Fibroblast of villous mesenchyme (primary cell): ENCODE results near the gene FARP2. TPM values are rescaled to one million over a fixed set of nuclear protein-coding genes. Genes with fewer than 3 reads are reported as not detected.

Source experiments
- DNase-seq: peaks from one replicate; pipeline ENCODE4 v3.0.0-alpha.2; 2010; ENCODE audit warnings: low read depth
- H3K4me3 ChIP-seq: 2 replicates; pipeline ENCODE4 v1.5.1; 2011; ENCODE audit warnings: low read depth, mild to moderate bottlenecking, low read length
- total RNA-seq: library from RNA; depleted of rRNA; stranded (reverse); fragments of >200 nt; gene quantifications from 2 replicates; pipeline ENCODE4 v1.2.3, GENCODE V29; 2012
- TF ChIP-seq, protein P1 (sequence below): IDR thresholded peaks from 2 replicates; pipeline ENCODE4 v1.5.1; 2012; ENCODE audit warnings: low read depth, mild to moderate bottlenecking, low read length; ENCODE audit not compliant: insufficient read depth

The FARP2 gene
- total RNA-seq, 1 donor: 37.6 TPM

DNA sequence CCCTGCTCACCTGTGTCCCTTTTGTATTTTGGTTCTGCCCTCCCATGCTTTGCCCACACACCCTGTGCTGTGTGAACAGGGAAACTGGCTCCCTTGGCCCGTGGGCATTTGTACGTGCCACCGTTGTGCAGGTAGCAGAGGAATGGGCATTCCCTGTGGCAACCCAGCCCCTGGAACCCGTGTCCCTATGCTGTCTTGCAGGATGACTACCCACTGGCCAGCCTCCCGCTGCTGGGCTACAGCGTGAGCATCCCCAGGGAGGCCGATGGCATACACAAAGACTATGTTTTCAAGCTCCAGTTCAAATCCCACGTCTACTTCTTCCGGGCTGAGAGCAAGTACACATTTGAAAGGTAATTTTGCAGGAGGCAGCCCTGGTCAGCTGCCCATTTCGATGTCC is 137.0 kb downstream of the FARP2 start:
- no peak overlapping the region for H3K4me3 ChIP-seq
- TF ChIP-seq, protein P1, sequence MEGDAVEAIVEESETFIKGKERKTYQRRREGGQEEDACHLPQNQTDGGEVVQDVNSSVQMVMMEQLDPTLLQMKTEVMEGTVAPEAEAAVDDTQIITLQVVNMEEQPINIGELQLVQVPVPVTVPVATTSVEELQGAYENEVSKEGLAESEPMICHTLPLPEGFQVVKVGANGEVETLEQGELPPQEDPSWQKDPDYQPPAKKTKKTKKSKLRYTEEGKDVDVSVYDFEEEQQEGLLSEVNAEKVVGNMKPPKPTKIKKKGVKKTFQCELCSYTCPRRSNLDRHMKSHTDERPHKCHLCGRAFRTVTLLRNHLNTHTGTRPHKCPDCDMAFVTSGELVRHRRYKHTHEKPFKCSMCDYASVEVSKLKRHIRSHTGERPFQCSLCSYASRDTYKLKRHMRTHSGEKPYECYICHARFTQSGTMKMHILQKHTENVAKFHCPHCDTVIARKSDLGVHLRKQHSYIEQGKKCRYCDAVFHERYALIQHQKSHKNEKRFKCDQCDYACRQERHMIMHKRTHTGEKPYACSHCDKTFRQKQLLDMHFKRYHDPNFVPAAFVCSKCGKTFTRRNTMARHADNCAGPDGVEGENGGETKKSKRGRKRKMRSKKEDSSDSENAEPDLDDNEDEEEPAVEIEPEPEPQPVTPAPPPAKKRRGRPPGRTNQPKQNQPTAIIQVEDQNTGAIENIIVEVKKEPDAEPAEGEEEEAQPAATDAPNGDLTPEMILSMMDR: no peak
- DNase-seq: no peak

DNA sequence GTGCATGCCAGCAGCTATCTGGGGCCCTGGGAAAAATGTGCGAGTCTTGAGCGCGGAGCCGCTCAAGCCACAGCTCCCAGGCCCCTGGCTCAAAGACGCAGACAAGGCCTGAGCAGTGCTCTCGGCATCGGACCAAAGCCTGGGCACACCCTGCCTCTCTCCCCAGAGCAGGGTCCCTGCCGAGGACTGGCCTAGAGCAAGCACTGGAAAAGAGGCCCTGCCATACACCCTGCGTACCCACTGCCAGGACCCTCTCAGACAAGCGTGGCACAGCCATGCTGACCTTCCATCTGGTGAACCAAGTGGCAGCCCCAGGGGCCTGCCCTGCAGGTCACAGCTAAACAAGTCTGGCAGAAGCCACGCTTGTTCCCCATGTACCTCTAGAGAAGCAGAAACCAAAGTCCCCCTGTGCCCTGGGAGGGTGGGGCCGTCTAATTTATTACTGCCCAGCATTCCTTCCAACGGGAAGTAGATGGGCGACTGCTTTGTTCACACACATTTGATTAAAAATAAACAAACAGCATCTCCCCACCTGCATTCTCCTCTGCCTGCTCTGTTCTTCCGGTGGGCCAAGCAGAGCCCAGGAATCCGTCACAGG is 138.3 kb downstream of the FARP2 start:
- TF ChIP-seq, protein P1: no peak
- DNase-seq: no peak
- no peak overlapping the region for H3K4me3 ChIP-seq

DNA sequence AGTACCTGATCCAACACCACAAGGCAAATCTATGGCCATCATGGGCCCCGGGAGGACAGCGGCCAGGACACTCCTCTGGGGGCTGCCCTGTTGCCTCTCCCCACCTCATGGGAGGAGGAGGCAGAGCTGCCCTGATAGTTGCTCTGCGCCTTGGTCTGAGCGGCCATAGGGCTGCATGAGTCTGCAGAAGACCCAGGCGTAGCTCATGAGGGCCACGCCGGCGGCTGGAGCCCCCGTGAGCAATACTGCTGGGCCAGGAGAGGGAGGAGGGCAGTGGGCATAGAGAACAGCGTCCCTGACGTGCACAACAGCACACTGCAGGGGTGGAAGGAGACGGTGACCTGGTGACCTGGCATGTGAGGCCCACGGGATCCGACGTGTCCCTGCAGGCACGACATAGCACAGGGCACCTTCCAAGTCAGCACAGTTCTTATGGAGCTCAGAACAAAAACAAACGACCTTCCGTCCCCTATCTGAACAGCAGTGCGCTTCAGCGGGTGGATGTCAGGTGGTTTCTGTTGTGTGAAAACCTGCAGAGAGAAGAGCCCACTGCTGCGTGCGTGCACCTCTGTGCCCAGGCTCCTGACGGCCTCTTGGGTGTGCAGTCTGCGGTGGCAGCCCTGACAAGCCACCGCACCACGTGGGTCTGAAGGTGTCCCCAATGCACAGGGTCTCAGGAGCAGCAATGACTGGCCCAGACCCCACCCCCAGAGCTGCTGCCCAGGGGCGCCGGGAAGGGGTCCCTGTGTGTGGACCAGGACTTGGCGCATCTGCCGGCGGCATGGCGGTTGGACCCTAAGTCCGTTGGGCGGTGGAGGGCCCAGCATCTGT is 139.3 kb downstream of the FARP2 start:
- no peak overlapping the region for H3K4me3 ChIP-seq
- DNase-seq: no peak
- TF ChIP-seq, protein P1: no peak

DNA sequence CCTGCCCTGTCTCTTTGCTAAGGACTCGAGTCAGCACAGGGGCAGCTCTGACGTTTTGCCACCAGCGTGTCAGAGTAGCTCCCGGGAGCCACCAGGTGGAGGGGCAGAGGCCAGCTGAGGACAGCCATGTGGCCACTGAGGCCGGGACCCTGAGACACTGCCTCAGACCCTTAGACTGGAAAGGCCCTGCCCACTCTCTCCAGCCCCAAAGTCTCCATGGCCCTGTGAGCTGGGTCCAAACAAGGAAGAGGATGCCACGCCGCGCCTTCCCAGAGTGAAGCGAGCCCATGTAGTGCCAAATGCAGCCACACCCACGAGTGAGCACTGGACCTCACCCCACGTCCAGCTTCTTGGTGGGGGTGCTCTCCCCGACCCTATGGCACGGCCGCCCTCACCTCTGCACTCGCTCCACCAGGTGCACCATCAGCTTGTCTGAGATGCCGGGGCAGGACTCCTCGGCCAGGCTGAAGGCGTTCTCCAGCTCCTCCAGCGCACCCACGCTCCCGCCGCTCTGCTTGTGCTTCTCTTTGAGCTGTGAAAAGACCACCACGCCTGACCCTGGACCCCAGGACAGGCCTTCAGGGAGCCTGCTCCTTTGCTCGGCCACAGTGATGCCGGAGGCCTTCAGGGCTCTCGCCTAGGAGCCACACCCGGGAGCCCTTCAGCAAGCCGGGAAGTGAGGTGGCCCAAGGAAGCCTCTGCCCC is 140.1 kb downstream of the FARP2 start:
- H3K4me3 ChIP-seq: no peak overlapping the region
- TF ChIP-seq, protein P1: no peak
- no peak for DNase-seq

DNA sequence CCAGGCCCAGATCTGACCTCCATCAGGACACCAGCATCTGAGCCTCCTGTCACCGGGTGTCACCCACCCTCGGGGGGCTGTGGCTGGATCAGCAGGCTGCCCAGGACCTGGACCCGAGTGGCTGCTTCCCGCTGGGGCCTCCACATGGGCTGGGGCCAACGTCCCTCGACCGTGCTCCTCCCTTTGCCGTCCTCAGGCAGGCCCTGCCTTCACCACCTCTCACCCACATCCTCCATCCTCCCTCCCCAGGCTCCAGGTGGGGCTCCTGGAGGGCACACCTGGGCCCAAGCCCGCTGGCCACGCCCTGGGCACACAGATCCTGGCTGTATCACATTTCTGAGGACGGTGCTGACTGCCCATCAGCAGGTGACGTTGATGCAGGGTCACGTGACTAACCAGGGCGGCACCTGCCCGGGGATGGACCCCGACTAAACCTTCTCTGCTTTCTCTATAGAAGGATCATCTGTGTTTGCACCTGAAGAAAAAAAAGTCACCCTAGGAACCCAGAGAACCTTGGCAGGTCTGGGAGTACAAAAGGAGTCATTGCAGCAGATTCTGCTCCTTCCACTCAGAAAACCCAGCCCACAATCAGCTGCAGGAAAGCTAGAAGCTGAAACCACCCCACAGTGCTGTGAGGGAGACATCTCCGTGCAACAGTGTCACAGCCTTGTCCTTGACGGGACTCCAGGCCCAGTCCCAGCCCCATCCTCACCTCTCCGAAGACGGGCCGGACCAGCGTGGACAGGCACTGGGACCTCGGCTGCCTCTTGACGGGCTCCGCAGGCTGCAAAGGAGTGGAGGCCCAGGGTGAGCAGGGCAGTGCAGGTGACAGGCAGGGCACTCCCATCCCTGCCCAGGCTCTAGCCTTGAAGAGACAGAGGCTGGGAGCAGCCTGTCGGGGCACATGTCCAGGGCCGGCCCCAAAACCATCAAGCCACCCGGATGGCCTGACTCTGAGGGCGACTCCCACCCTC is 141.1 kb downstream of the FARP2 start:
- H3K4me3 ChIP-seq: no peak overlapping the region
- TF ChIP-seq, protein P1: no peak
- DNase-seq: no peak
